GM18867 (cell line): ENCODE measurements around the gene OR1A1.
"Not testable (repeated sequence)": the region's sequence is repeated elsewhere in the genome, so short reads cannot be mapped to it uniquely, and the experiment has no call there.

Source experiments
- ATAC-seq: cut with Tn5 transposase; IDR thresholded peaks from one replicate; pipeline ENCODE4 v1.9.1; 2021; ENCODE audit warnings: mild to moderate bottlenecking, moderate library complexity; ENCODE audit not compliant: unreplicated experiment

Gene OR1A1

GRCh38 chr17:3207367-3207766, at the start of gene OR1A1:
Gene OR1A1, plus strand, starts transcription at chr17:3207667. Its CDS starts 7,954 bp downstream, at chr17:3215621.
- ATAC-seq: no peak

- no peak for ATAC-seq
Measured at GRCh38 chr17:3167574-3167973, 39.9 kb upstream of the OR1A1 start.

- no peak for ATAC-seq
Measured at GRCh38 chr17:3189961-3190360, 17.5 kb upstream of the OR1A1 start.

GRCh38 chr17:3197219-3197618, 10.2 kb upstream of the OR1A1 start, which contains the start of gene OR1A2:
Gene OR1A2, plus strand, starts transcription at chr17:3197519. Its CDS starts 0 bp downstream, at chr17:3197519.
- no peak for ATAC-seq

GRCh38 chr17:3208484-3208883, 1.0 kb downstream of the OR1A1 start:
- no peak for ATAC-seq

- ATAC-seq: no peak
Measured at GRCh38 chr17:3213001-3213400, 5.5 kb downstream of the OR1A1 start.

GRCh38 chr17:3213587-3213986, 6.1 kb downstream of the OR1A1 start:
- ATAC-seq: no peak

GRCh38 chr17:3219978-3220377, 12.5 kb downstream of the OR1A1 start:
- ATAC-seq: not testable (repeated sequence)

GRCh38 chr17:3221850-3222249, 14.4 kb downstream of the OR1A1 start:
- no peak for ATAC-seq

- no peak for ATAC-seq
Measured at GRCh38 chr17:3222505-3222904, 15.0 kb downstream of the OR1A1 start.

GRCh38 chr17:3224721-3225352, 17.4 kb downstream of the OR1A1 start:
- ATAC-seq: not testable (repeated sequence)

GRCh38 chr17:3232300-3232699, 24.8 kb downstream of the OR1A1 start:
- not testable (repeated sequence) for ATAC-seq

- not testable (repeated sequence) for ATAC-seq
Measured at GRCh38 chr17:3238685-3239084, 31.2 kb downstream of the OR1A1 start.

- not testable (repeated sequence) for ATAC-seq
Measured at GRCh38 chr17:3241044-3241443, 33.6 kb downstream of the OR1A1 start.

GRCh38 chr17:3244841-3245240, 37.4 kb downstream of the OR1A1 start:
- not testable (repeated sequence) for ATAC-seq

- ATAC-seq: not testable (repeated sequence)
Measured at GRCh38 chr17:3249013-3249412, 41.5 kb downstream of the OR1A1 start.

- ATAC-seq: no peak
Measured at GRCh38 chr17:3256575-3256974, 49.1 kb downstream of the OR1A1 start.

GRCh38 chr17:3260163-3260562, 52.7 kb downstream of the OR1A1 start:
- ATAC-seq: no peak

GRCh38 chr17:3260600-3260999, 53.1 kb downstream of the OR1A1 start:
- ATAC-seq: no peak
